Measurements from ENCODE around the gene TIMM8A.

Gene TIMM8A

DNA sequence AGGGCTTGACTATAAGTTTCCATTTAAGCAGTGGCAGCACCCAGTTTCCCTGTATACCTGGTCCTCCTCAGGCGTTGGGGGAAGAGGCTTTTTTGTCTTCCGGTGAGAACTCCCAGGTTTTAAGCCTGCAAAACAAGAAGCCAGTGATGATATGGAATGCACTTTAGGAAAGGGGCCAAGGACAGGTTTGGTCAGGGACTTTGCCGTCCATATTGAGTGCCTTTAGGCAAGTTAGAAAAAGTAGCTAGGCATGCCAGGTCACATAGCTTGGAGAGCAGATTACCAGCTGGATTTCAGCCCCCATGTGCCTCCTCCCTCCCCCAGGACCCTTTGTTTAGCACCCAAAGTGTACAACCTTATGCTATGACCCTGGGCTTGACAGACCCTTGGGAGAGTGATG is 13.6 kb upstream of the TIMM8A start:
- CTCF ChIA-PET: no interaction called here
- no peak for DNase-seq (ENCODE audit: low spot score)
- H3K27ac ChIP-seq: no peak overlapping the region
- TF ChIP-seq, protein P1, sequence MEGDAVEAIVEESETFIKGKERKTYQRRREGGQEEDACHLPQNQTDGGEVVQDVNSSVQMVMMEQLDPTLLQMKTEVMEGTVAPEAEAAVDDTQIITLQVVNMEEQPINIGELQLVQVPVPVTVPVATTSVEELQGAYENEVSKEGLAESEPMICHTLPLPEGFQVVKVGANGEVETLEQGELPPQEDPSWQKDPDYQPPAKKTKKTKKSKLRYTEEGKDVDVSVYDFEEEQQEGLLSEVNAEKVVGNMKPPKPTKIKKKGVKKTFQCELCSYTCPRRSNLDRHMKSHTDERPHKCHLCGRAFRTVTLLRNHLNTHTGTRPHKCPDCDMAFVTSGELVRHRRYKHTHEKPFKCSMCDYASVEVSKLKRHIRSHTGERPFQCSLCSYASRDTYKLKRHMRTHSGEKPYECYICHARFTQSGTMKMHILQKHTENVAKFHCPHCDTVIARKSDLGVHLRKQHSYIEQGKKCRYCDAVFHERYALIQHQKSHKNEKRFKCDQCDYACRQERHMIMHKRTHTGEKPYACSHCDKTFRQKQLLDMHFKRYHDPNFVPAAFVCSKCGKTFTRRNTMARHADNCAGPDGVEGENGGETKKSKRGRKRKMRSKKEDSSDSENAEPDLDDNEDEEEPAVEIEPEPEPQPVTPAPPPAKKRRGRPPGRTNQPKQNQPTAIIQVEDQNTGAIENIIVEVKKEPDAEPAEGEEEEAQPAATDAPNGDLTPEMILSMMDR (conservative IDR thresholded peaks at IDR 0.05; ENCODE audit: low read depth): no peak
- POLR2A ChIA-PET (ENCODE audit: low non-redundant PET): no interaction called here

DNA sequence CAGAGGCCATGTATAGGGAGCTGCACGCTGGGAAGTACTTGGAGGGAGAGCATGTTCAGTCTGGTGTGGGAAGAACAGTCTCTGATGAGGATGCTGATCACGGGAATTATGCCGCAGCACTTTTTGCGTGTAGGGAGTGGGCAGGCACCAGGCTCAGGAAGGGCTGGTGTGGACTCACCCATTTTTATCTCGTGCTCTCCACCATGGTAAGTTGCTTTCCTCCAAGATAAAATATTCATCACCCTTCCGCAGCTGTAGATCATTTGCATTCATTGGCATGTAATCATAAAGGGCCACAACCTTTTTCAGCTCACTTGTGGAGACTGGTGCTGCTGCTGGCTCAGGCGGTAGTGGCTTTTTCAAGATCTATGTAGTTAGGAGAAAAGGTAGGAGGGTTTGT is 11.8 kb upstream of the TIMM8A start:
- POLR2A ChIA-PET (ENCODE audit: low non-redundant PET): no interaction called here
- H3K27ac ChIP-seq: no peak overlapping the region
- DNase-seq (ENCODE audit: low spot score): no peak
- CTCF ChIA-PET: no interaction called here
- TF ChIP-seq, protein P1 (conservative IDR thresholded peaks at IDR 0.05; ENCODE audit: low read depth): no peak

GRCh38 chrX:101359966-101360365 is 11.4 kb upstream of the TIMM8A start:
- CTCF ChIA-PET: no interaction called here
- DNase-seq (ENCODE audit: low spot score): no peak
- H3K27ac ChIP-seq: no peak overlapping the region
- TF ChIP-seq, protein P1 (conservative IDR thresholded peaks at IDR 0.05; ENCODE audit: low read depth): no peak
- POLR2A ChIA-PET (ENCODE audit: low non-redundant PET): no interaction called here

- ChIA-PET POLR2A (ENCODE audit: low non-redundant PET) (no interaction called here), CTCF (no interaction called here)
- DNase-seq (ENCODE audit: low spot score): no peak
- no peak overlapping the region for H3K27ac ChIP-seq
- TF ChIP-seq, protein P1 (conservative IDR thresholded peaks at IDR 0.05; ENCODE audit: low read depth): peak; percentile 13; the same call in 1 of the 2 replicates
Measured at GRCh38 chrX:101357166-101357795, 8.7 kb upstream of the TIMM8A start.

GRCh38 chrX:101349193-101349562 is 636 bp upstream of the TIMM8A start:
- TF ChIP-seq, protein P1 (conservative IDR thresholded peaks at IDR 0.05; ENCODE audit: low read depth): no peak
- ChIA-PET POLR2A (ENCODE audit: low non-redundant PET) (interaction anchor here (1.1 kb wide), 1 partner anchor 41 kb away, joined by 4 read pairs; the partner anchor contains the start of gene RPL36A), CTCF (interaction anchor here (0.6 kb wide), 1 partner anchor 12 kb away, joined by 3 read pairs; no protein-coding TSS in a partner anchor)
- DNase-seq (ENCODE audit: low spot score): no peak
- H3K27ac ChIP-seq: peak overlapping the region; percentile 85

- CTCF ChIA-PET: no interaction called here
- peak overlapping the region; percentile 85 for H3K27ac ChIP-seq
- TF ChIP-seq, protein P1 (conservative IDR thresholded peaks at IDR 0.05; ENCODE audit: low read depth): no peak
- DNase-seq (ENCODE audit: low spot score): peak; percentile 13
- POLR2A ChIA-PET (ENCODE audit: low non-redundant PET): interaction anchor here (1.1 kb wide), 1 partner anchor 42 kb away, joined by 4 read pairs; the partner anchor contains the start of gene RPL36A
Measured at GRCh38 chrX:101347859-101348451, 587 bp downstream of the TIMM8A start.
